Left colon (tissue), 2 donors: ENCODE data around the gene TWIST2. TPM values are rescaled to one million over a fixed set of nuclear protein-coding genes. Genes with fewer than 3 reads are reported as not detected.
A peak's percentile ranks its signal among the peaks of the same experiment; 100 is the strongest.

Experiments used
- ATAC-seq: fragments of 200-7000 bp; cut with Tn5 transposase; one replicate; pipeline ENCODE4 v1.9.1; 2020; ENCODE audit warnings: mild to moderate bottlenecking, moderate library complexity
- DNase-seq, 2 donors: peaks; one replicate each; pipeline ENCODE4 v3.0.0-alpha.2; 2020
- intact Hi-C, 2 donors: fragments of 100-400 bp; cut with DNase I in 1 of 2; cut with micrococcal nuclease in 1 of 2; formaldehyde crosslinking; loops; one replicate each; pipeline versions ENCODE4 v1.11.2 to v1.14.0; 2022; cut with DNase I, micrococcal nuclease
- long read RNA-seq: library from polyadenylated mRNA; unstranded; transcript quantifications from one replicate; pipeline ENCODE4 v2.0.0, GENCODE V29; 2021
- total RNA-seq, 2 donors: library from RNA; stranded (reverse); fragmentation: NEBNext Ultra II Directional; extraction: Animal tissue kit (Norgen Biotek cat#: 25700); gene quantifications; one replicate each; pipeline ENCODE4 v1.2.1, GENCODE V29; 2021
- donor health status: DM: no; HTN: no; CAD: no.
- donor health status: DM: yes; HTN: yes; CAD: no.

TWIST2 gene
- 1 to 10 TPM; 1.7 to 4.2 TPM for total RNA-seq
- long read RNA-seq, partial matches to known transcripts: 0 of 4 reads
- long read RNA-seq, other reads (novel, unspliced or antisense): 0 of 4 reads

GRCh38 chr2:238847841-238848690 is at the start of gene TWIST2:
TSS of gene TWIST2 (plus strand) at chr2:238848085. CDS start at chr2:238848216, 131 bp downstream.
- intact Hi-C loops: no loop called here
- ATAC-seq (peak; percentile 28), DNase-seq (peak; percentile 45 to 63)

GRCh38 chr2:238801791-238802190 is 46.1 kb upstream of the TWIST2 start:
- DNase-seq (no peak), ATAC-seq (no peak)
- intact Hi-C loops: no loop called here

- no peak for ATAC-seq
- DNase-seq: no peak
- intact Hi-C loops: no loop called here
Measured at GRCh38 chr2:238802957-238803356, 44.9 kb upstream of the TWIST2 start.

- intact Hi-C loops: no loop called here
- DNase-seq: no peak
- no peak for ATAC-seq
Measured at GRCh38 chr2:238803996-238804870, 43.7 kb upstream of the TWIST2 start.

- DNase-seq (no peak), ATAC-seq (no peak)
- intact Hi-C loops: no loop called here
Measured at GRCh38 chr2:238808761-238809160, 39.1 kb upstream of the TWIST2 start.

- intact Hi-C loops: no loop called here
- DNase-seq (no peak), ATAC-seq (no peak)
Measured at GRCh38 chr2:238810321-238810720, 37.6 kb upstream of the TWIST2 start.

- intact Hi-C loops: no loop called here
- ATAC-seq: no peak
Measured at GRCh38 chr2:238811293-238811692, 36.6 kb upstream of the TWIST2 start.

GRCh38 chr2:238811759-238812158 is 36.1 kb upstream of the TWIST2 start:
- no peak for DNase-seq
- no peak for ATAC-seq
- intact Hi-C loops: no loop called here

More at GRCh38 chr2:238811293-238811692, 36.6 kb upstream of the TWIST2 start:
- DNase-seq: no peak

- intact Hi-C loops: no loop called here
- DNase-seq: no peak
Measured at GRCh38 chr2:238813109-238813508, 34.8 kb upstream of the TWIST2 start.

GRCh38 chr2:238814815-238815214 is 33.1 kb upstream of the TWIST2 start:
- no peak for DNase-seq
- no peak for ATAC-seq
- intact Hi-C loops: no loop called here

More at GRCh38 chr2:238813109-238813508, 34.8 kb upstream of the TWIST2 start:
- no peak for ATAC-seq

GRCh38 chr2:238816291-238816690 is 31.6 kb upstream of the TWIST2 start:
- DNase-seq (no peak), ATAC-seq (no peak)
- intact Hi-C loops: no loop called here

- DNase-seq (no peak), ATAC-seq (no peak)
- intact Hi-C loops: no loop called here
Measured at GRCh38 chr2:238817382-238817781, 30.5 kb upstream of the TWIST2 start.

- DNase-seq (no peak), ATAC-seq (no peak)
- intact Hi-C loops: no loop called here
Measured at GRCh38 chr2:238817891-238818290, 30.0 kb upstream of the TWIST2 start.

GRCh38 chr2:238818561-238818960 is 29.3 kb upstream of the TWIST2 start:
- intact Hi-C loops: no loop called here
- ATAC-seq (no peak), DNase-seq (no peak)

GRCh38 chr2:238820197-238820596 is 27.7 kb upstream of the TWIST2 start:
- intact Hi-C loops: no loop called here
- no peak for DNase-seq
- no peak for ATAC-seq

GRCh38 chr2:238820916-238821315 is 27.0 kb upstream of the TWIST2 start:
- ATAC-seq (no peak), DNase-seq (no peak)
- intact Hi-C loops: no loop called here

- intact Hi-C loops: no loop called here
- DNase-seq: no peak
- no peak for ATAC-seq
Measured at GRCh38 chr2:238821391-238821790, 26.5 kb upstream of the TWIST2 start.

GRCh38 chr2:238821944-238822670 is 25.8 kb upstream of the TWIST2 start:
- ATAC-seq (no peak), DNase-seq (no peak)
- intact Hi-C loops: no loop called here

GRCh38 chr2:238822955-238823354 is 24.9 kb upstream of the TWIST2 start:
- ATAC-seq (no peak), DNase-seq (no peak)
- intact Hi-C loops: no loop called here
